GM19324 (cell line): ENCODE data around the gene VPS8.
"Not testable (repeated sequence)": the region's sequence is repeated elsewhere in the genome, so short reads cannot be mapped to it uniquely, and the experiment has no call there.

ENCODE experiments used
- ATAC-seq: cut with Tn5 transposase; IDR thresholded peaks from one replicate; pipeline ENCODE4 v1.9.1; 2021; ENCODE audit warnings: mild to moderate bottlenecking, moderate library complexity; ENCODE audit not compliant: unreplicated experiment, low FRiP score

Gene VPS8

DNA sequence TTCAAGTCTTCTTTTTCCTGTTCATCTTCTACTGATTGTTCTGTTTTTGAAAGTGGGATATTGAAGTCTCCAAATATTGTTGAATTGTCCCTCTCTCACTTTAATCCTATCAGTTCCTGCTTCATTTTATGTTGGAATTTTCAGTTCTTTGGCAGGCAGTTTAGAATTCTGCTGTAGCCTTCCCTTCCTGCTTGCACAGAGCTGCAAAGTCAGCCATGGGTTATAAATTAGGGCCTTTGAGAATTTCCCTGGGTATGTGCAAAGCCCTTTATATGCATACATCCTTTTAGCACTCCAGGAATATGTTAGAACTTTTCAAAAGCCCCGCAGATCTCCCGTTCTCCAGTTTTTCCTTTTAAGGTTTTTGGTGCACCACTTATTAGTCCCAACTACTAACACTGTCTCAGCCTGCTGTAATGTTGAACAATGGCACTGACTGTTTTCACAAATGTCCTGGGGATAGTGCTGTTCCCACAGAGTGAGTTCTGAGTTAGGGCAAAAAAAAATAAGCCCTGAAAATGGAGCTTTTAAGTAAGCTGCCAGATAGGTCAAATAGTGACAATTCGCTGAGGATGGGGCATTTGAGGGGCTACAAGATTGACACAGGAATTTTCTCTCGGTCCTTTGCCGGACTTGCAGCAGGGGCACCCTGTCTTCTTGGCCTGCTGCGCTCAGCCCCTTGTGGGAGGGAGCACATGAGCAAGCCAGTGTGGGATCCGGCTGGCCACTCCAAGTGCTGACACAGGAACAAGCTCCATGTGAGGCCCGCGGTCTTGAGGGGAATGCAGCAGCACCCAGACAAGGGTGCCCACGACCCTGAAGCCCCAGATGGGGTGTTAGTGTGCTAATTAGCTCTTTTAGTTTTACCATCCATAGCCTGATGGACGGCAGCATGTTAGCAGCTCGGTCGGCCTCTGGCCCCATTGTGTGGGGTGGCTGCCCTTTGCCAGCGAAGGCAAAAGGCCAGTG, 96.0 kb downstream of the VPS8 start:
- ATAC-seq, result no peak

DNA sequence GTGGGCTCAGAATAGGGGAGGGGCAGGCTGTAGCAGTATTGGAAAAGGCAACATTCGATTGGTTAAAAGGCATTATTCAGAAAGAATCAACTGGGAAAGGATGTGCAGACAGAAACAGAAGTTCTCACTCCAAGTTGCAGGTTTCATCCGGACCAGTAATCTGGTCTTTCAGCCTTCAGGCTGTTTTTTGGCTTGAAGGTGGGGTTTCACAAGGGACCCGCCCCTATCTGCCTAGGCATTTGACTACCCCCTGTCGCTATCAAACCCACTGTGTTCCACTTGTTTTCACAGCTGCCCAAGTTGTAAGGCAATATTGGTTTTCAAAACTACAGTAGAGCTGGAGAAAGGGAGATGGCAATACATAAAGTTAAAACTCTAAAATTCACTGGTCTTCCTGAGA, 96.9 kb downstream of the VPS8 start:
- ATAC-seq, result no peak

DNA sequence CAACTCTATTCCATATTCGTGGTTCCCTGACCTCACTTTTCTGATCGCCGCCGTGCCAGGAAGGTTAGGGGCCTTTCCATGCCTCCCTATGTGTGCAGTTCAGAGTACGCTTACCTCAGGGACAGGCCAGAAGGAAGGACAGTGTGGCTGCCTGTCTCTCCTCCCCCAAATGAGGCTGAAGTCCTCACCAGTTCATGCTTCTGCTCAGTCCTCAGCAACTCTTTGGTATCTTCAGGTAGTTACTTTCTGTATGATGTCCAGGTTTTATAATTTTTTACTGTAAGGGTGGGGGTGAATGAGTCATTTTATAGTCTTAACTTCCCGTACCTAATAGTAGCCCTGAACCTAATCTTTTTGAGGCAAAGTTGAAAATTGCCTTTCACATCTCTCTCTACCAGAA, 98.7 kb downstream of the VPS8 start:
- no peak for ATAC-seq

DNA sequence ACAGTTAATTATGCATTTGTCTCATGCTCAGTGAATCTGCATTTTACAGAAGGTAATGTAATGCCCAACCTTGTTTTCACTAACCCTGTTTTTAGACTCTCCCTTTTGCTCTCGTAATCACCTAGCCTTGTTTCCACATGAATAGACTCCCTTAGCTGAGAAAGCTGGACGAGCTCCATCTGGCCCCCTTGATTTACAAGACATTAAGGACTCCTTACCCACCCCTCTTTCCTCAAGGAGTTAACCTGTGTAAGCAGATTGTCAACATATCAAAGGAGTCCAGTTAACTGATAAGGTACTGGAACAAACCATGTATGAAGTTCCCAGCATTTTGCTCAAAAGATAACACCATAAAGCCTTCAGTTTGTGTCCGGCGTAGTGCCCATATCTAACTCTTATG, 99.6 kb downstream of the VPS8 start:
- no peak for ATAC-seq

DNA sequence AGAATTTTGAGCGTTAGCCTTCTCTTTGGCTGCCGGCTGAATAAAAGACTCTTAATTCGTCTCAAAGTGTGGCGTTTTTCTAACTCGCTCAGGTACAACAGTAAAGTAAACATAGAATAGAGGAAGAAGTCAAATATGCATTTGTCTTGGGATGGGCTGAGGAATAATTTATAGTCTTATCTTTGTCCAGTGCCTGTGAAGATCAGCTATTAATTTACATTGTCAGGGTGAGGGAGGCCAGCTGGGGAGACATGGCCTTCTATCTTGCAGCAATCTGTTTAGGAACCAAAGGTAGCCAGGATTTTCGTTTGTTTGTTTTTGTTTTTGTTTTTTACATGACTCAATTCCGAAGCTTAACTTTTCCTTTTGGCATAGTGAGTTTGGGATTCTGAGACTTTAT, 100.2 kb downstream of the VPS8 start:
- no peak for ATAC-seq

DNA sequence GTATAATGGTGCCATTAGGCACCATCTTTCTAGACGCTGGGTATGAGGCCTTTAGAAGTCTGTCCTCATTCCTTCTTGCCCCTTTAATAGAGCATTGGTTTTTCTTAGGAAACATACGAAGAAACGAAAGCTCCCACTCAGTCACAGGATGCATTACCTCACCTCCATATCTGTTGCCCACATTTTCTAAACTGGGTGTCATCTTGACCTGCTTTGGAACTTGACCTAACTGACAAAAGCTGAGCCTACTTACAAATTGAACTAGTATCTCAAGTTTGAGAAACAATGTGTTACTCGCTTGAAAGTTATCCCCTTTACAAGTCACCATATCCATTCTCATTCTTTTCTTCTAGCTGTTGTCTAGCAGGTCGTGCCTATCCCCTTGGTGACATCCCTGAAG, 102.7 kb downstream of the VPS8 start:
- ATAC-seq, result no peak

DNA sequence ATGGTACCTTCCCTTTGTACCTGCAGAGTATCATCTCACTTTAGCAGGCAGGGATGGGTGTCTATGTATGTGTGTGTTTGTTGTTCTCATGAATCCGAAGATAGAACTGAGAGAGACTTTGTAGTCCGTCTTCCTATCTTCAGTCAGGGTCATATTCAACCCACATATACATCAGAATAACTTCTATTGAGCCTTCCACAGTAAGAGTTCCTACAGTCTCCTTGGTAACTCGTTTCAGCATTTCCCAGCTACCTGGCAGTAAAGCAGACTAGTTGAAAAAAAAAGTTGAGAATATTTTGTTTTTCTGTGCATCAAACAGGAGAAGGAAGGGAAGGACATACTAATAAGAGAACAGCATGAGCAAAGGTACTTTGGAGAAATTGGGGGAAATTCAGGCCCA, 106.8 kb downstream of the VPS8 start:
- no peak for ATAC-seq

DNA sequence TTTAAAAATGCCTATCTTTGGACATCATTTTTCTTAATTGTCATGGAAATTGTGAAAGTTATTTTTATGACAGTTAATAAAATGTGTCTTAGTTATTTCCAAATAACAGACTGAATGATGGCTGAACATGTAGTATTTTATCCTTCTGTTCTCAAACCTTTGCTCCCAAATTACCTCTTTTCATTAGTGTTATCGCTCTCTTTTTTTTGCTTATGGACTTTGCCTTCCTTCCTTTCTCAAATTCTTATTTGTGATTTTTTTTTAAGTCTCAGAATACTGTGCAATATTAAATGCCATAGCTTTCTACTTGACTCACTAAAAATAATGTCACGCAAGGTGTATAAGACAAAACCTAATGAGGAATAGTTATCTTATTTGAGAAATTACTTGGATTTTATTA, 107.7 kb downstream of the VPS8 start:
- ATAC-seq, result no peak

DNA sequence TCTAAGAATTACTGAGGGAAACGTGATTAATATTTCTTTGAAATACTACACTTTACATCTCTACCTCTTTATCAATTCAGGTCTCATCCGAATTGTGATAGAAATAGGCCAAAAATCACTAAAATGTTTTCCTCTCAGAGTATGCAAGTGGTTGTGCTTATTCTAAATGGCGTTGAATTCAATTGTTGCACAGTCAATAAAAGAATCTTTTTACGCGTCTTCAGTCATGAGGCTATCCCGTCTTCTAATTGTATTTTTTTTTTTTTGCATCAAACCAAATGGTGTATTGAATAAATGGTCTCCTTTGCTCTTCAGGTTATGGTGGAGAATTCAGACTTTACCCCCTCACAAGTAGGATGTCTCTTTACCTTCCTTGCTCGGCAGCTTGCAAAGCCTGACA, 112.6 kb downstream of the VPS8 start:
- ATAC-seq, result no peak

DNA sequence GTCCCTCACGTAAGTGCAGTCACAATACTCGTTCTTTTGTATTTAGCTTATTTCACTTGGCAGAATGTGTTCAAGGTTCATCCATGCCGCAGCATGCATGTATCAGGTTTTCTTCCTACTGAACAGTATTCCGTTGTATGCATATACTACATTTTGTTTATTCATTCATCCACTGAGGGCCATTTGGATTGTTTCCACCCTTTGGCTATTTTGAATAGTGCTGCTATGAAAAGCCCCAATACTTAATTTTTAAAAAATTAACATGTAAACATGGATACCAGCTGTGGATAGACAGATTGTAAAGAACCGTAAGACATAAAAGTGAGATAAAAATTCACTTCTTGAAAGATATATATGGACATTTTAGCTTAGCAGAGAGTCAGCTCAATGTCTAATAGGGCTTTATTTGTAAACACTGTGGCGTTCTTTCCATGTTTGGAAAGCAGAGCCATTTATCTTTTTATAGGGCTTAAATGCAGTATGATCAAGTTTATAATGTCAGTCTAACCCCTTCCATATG, 115.9 kb downstream of the VPS8 start:
- ATAC-seq, result no peak

DNA sequence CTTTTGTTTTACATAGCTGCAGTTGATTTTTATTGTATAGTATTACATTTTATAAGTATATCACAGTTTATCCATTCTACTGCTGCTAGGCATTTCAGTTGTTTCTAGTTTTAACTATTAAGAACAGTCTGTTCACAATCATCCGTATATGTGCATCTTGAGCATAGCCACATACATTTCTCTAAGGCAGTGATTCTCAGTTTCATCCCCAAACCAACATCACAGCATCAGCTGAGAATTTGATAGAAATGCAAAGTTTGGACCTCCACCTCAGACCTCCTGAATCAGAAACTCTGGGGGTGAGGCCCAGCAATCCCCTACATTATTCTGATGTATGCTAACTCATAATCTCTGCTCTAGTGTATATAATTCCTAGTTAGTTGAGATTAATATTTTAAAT, 120.8 kb downstream of the VPS8 start:
- no peak for ATAC-seq

DNA sequence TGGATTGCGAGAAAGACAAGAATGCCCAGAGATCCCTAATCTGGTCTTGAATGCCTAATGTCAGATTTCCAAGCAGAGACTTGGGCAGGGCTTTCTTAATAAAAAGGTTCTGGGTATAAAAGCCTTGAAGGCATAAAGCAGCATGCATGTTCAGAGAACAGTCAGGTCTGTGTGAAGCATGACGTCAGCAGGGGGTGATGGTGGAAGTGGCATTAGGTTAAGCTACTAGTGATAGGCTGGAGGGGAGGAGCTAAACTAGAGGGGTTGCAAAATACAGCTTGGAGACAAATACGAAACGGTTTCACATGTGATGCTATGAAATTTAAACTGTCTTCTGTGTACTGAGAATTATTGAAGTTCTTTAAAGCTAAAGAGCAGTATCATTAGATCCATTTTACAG, 125.6 kb downstream of the VPS8 start:
- no peak for ATAC-seq

DNA sequence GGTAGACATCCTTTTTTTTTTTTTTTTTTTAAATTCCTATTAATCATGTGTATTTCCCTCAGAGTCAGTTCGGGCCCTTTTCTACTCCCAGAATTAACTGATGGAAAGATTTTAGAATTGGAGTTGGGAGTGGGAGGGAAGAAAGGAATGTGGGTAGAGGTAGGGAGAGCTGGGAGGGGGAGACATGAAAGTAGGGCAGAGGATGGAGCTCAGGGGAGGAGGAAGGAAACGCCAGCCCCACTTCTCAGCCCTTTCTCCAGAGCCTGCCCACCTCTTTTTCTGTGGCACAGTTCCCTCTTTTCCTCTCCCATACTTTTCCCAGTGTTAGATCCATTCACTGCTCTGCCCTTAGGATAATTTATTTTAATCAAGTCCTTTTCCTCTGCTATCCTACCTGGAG, 129.4 kb downstream of the VPS8 start:
- ATAC-seq, result no peak

DNA sequence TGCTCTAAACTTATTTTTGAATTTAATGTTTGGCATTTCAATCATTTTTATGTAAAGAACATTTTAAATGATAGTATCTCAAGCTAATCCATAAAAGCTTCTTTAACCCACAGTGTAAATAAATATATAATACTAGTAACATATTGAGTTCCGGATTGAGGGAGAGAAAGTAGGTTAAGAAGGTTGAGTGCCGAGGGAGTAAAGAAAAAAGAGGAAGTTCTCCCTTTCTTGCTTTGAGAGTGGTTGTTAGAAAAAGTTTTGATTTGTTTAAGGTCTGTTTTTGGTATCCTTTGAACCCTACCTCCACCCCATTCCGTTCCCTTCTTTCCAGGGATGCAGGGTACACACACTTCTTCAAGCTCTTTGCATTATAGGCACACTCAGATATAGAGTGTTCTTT, 130.8 kb downstream of the VPS8 start:
- ATAC-seq, result no peak

DNA sequence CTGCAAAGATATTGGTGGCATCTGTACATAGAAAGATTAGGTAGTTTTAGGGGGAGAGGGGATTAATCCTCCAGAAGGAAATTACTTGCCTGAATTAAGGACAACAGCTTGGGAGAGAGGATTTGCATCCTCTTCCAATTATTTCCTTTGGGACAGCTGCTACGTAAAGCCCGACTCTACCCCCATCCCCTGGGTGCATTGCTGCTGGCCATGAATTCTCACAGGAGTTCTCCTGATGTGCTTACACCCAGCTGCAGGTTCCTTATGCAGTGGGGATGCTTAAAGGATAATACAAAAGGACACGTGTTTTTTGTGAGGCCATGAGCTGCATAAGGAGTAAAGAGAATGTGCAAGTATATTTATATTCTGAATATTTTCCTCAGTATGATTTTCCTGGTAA, 132.3 kb downstream of the VPS8 start:
- ATAC-seq, result no peak

DNA sequence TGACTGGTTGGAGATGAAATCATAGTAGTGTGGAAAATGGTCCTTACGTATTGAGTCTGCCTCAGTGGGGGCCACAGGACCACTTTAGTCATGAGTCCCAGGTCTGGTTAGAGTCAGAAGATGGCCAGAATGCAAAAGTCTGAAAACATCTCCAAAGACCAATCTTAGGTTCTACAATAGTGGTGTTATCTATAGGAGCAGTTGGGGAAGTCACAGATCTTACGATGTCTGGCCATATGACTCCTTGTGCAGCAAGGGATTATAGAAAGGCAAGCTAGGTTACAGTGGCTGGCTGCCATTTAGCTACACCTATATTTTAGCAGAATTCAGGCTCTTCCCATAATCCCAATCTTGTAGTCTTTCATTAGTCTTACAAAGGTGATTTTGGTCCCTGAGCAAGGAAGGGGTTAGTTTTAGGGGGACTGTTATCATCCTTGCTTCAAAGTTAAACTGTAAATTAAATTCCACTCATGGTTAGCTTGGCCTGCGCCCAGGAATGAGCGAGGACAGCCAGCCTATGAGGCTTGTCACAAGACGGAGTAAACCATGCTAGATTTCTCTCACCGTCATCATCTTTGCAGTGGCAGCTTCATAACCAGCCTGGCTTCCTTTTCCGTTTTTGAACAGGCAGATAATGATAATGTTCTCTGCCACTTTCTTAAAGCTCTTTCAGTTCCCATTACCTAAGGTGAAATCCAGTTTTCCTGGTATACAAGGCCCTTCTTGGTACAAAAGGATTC, 134.1 kb downstream of the VPS8 start:
- no peak for ATAC-seq

DNA sequence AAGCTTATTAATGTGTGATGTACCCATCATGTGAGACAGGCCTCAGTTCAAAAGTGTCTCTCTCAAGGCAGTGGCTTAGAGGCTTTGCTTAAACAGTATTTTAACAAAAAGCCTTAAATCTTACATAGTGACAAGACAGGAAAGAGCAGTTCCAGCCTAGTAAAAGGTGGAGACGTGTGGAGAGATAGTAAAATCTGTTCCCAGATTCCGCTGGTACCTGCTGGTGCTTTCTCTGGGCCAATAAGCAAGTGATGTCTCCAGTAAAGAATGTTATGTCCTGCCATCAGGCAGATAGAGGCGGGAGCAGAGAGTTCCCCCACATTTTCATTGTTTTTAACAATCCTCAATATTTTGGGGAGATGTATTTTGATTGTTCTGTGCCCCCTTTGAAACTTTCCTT, 135.0 kb downstream of the VPS8 start:
- no peak for ATAC-seq

DNA sequence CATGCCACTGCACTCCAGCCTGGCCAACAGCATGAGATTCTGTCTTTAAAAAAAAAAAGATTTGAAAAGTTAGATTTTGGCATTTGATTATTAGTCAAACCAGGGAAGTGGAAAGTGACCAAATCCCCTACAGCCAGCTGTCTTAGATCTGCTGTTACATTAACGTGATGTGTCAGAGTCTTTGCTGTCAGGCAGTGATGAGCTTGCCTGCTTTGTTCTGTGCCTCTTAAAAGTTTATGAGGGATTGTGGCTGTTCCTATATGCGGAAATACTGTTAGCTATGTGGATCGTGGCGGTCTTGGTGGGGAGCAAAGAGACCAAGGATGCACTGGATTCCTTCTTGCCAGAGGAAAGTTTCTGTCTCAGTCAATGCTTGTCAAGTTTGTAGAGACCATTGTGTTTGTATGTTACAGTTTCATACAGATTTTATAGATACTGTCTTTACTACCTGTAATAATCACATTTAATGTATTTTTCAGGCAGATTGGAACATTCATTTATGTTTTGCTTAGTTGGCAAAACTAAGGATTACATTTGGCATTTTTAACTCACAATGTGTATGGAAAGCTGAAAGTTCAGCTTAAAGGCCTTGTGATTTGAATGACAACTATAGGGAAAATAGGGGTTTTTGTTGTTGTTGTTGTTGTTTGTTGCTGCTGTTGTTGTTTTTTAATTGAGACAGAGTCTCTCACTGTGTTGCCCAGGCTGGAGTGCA, 137.4 kb downstream of the VPS8 start:
- no peak for ATAC-seq

DNA sequence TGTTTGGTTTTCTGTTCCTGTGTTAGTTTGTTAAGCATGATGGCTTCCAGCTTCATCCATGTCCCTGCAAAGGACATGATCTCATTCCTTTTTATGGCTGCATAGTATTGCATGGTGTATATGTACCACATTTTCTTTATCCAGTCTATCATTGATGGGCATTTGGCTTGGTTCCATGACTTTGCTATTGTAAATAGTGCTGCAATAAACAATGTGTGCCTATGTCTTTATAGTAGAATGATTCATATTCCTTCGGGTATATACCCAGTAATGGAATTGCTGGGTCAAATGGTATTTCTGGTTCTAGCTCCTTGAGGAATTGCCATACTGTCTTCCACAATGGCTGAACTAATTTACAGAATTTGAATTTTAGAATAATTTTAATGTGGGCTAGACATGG, 138.8 kb downstream of the VPS8 start:
- ATAC-seq, result not testable (repeated sequence)

DNA sequence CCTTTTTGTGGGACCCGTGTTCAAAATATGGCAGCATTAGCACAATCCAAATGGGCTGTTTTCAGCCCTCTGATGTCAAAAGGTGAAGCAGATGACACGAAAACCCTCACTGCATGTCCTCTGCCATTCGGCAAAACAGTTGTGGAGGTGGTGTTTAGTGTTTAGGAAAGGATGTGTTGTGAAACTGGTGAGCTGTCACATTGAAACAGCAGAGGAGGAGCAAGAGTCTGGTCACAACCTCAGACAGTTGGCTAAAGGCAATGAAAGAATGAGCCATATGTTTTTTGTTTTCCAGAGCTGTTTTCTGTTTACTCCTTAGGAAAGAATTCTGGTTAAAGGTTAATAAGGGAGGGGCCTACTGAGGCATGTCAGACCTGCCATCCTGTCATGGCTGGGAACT, 140.7 kb downstream of the VPS8 start:
- ATAC-seq, result no peak

DNA sequence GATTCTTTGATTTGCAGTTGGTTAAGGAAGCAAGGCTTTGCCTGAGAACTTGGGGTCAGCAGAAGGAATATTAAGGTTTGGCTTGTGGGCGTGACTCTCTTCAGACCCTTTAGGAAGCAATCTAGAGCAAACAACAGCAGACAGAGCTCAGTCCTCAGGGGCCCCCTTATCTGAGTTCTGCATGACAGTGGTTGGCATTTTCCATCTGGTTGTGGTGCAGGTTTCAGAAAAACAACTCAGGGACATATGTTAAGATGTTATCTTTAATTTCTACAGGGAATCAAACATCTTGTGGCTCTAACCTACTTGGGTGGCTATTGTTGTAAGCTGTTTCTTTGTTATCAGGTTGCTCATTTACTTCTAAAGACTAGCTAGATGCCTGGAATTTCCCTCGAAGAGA, 141.4 kb downstream of the VPS8 start:
- no peak for ATAC-seq
